ENCODE results near the gene SLC44A3.

DNA sequence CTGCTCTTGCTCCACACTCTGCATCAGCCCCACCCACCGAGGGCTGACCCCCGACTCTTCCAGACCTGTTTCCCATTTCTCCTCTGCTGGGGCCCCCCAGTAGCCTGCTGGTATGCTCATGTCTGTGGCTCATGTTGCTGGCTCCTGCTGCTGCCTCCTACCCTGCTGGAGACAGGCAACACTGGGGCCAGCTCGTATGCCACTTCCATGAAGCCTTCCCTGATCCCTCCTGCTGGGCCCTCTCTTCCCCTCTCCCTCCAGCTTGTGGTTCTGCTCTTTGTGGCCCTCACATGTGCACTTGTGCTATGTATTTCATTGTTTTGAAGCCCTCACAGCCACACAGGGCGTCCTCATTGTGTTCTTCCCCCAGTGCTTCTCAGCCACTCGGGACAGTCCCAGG, 66.2 kb downstream of the SLC44A3 start:
- TF ChIP-seq, protein P1, sequence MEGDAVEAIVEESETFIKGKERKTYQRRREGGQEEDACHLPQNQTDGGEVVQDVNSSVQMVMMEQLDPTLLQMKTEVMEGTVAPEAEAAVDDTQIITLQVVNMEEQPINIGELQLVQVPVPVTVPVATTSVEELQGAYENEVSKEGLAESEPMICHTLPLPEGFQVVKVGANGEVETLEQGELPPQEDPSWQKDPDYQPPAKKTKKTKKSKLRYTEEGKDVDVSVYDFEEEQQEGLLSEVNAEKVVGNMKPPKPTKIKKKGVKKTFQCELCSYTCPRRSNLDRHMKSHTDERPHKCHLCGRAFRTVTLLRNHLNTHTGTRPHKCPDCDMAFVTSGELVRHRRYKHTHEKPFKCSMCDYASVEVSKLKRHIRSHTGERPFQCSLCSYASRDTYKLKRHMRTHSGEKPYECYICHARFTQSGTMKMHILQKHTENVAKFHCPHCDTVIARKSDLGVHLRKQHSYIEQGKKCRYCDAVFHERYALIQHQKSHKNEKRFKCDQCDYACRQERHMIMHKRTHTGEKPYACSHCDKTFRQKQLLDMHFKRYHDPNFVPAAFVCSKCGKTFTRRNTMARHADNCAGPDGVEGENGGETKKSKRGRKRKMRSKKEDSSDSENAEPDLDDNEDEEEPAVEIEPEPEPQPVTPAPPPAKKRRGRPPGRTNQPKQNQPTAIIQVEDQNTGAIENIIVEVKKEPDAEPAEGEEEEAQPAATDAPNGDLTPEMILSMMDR (IDR thresholded peaks at IDR 0.05), result no peak
- no peak for TF ChIP-seq POLR2A (IDR thresholded peaks at IDR 0.05)

All from heart left ventricle (tissue), 13 donors.